Uterus (tissue), 2 donors: Measurements from ENCODE around the gene BSND.

Experiments used
- CTCF ChIP-seq, 4 experiments: fragments of 200-600 bp in 2 of 4; fragments of 450-650 bp in 2 of 4; sonication (generic) in 2 of 4; IDR thresholded peaks; one replicate each; pipeline ENCODE4 v1.5.1; 2016 to 2019; ENCODE audit warnings: antibody characterized with exemption in 4 of 4, mild to moderate bottlenecking in 2 of 4, moderate library complexity in 1 of 4
- POLR2A ChIP-seq, 2 donors: fragments of 450-650 bp; IDR thresholded peaks; one replicate each; pipeline ENCODE4 v1.6.1; 2016; ENCODE audit warnings: antibody characterized with exemption in 2 of 2, mild to moderate bottlenecking in 1 of 2, moderate library complexity in 1 of 2

DNA sequence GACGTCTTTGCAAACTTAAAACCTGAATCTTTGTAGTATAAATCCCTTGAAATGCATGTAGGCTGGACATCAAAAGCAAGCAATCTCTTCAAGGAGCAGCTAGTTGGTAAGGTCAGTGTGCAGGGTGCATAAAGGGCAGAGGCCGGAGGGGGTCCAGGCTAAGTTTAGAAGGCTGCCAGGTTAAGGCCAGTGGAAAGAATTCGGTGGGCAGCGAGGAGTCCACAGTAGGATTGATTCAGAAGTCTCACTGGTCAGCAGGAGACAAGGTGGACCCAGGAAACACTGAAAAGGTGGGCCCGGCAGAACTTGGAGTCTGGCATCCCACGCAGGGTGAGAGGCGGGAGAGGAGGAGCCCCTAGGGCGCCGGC is 40.2 kb downstream of the BSND start:
- TF ChIP-seq CTCF (IDR thresholded peaks at IDR 0.05) (no peak), POLR2A (IDR thresholded peaks at IDR 0.05) (no peak)
